Heart left ventricle (tissue), 13 donors: ENCODE measurements around the gene HACE1.

Experiments
- POLR2A ChIP-seq, 2 donors: fragments of 450-650 bp; IDR thresholded peaks; one replicate each; pipeline ENCODE4 v1.6.1; 2017; ENCODE audit warnings: antibody characterized with exemption in 2 of 2, mild to moderate bottlenecking in 2 of 2, moderate library complexity in 2 of 2
- TF ChIP-seq, protein P1 (sequence below), 12 donors: fragments of 200-600 bp; sonication (generic) in 4 of 12; IDR thresholded peaks; one replicate each; pipeline versions ENCODE4 v1.5.0 to v1.8.0; 2018 to 2022; ENCODE audit warnings: antibody characterized with exemption in 12 of 12, mild to moderate bottlenecking in 5 of 12
- donor health status: ischemic (EF 13 %, LVEDD 7.1; RV severe dilation, severe dysfunction).
- donor health status: DM: no; HTN: yes; CAD: no.
- donor health status: DM: no; HTN: no; CAD: no.
- donor health status: ischemic (EF 25% LVEDD 6.9; RV normal size, moderate dysfunction).
- donor health status: ischemic (EF 25% LVEDD 5.7; RV mildly dilated, moderate dysfunction).
- donor health status: ischemic (EF 35%, LVEDD 5.7; RV mildly dilated, moderate dysfunction).
- donor health status: nonischemic (EF 11% LVEDD 7.7; RV severe dilation, severe dysfunction).
- donor health status: DM: yes; HTN: yes; CAD: no.
- donor health status: PGD.
- donor health status: ischemic (EF 29% LVEDD 5.4; RV normal size, mild dysfunction).
- donor health status: nonischemic (EF 23%, LVEDD 6.1; RV moderate dilation, normal function).

DNA sequence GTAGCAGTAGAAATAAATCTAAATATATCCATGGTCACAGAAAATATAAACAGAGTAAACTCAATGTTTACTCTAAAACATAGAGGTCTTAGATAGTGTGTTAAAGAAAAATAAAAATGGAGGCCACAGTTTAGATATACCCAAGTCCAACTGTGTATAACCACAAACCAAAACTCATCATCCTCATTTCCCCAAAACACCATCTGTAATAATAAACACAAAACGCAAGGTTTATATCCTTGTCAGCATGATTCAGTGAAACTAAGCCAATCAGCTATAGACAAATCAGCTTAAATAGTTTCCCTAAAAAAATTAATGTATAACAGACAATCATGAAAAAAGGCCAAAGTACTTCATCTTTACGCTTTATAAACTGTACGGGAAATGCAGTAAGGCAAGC is 2.7 kb upstream of the HACE1 start:
- TF ChIP-seq, protein P1, sequence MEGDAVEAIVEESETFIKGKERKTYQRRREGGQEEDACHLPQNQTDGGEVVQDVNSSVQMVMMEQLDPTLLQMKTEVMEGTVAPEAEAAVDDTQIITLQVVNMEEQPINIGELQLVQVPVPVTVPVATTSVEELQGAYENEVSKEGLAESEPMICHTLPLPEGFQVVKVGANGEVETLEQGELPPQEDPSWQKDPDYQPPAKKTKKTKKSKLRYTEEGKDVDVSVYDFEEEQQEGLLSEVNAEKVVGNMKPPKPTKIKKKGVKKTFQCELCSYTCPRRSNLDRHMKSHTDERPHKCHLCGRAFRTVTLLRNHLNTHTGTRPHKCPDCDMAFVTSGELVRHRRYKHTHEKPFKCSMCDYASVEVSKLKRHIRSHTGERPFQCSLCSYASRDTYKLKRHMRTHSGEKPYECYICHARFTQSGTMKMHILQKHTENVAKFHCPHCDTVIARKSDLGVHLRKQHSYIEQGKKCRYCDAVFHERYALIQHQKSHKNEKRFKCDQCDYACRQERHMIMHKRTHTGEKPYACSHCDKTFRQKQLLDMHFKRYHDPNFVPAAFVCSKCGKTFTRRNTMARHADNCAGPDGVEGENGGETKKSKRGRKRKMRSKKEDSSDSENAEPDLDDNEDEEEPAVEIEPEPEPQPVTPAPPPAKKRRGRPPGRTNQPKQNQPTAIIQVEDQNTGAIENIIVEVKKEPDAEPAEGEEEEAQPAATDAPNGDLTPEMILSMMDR (IDR thresholded peaks at IDR 0.05), result no peak
- TF ChIP-seq POLR2A (IDR thresholded peaks at IDR 0.05), result no peak
